ENCODE data around the gene SNTG2.
"Not testable (repeated sequence)": the region's sequence is repeated elsewhere in the genome, so short reads cannot be mapped to it uniquely, and the experiment has no call there.

The SNTG2 gene

GRCh38 chr2:1055014-1055595 lies 104.5 kb downstream of the SNTG2 start:
- no peak for DNase-seq

GRCh38 chr2:1060372-1060771 lies 109.7 kb downstream of the SNTG2 start:
- DNase-seq, result no peak

- no peak for DNase-seq
Measured at GRCh38 chr2:1060987-1061386, 110.3 kb downstream of the SNTG2 start.

- DNase-seq, result no peak
Measured at GRCh38 chr2:1068241-1068640, 117.6 kb downstream of the SNTG2 start.

- DNase-seq, result no peak
Measured at GRCh38 chr2:1068822-1069221, 118.2 kb downstream of the SNTG2 start.

- DNase-seq, result no peak
Measured at GRCh38 chr2:1069847-1070246, 119.2 kb downstream of the SNTG2 start.

GRCh38 chr2:1070601-1071000 lies 120.0 kb downstream of the SNTG2 start:
- no peak for DNase-seq

- DNase-seq, result no peak
Measured at GRCh38 chr2:1071650-1072049, 121.0 kb downstream of the SNTG2 start.

- no peak for DNase-seq
Measured at GRCh38 chr2:1072250-1072649, 121.6 kb downstream of the SNTG2 start.

- DNase-seq, result no peak
Measured at GRCh38 chr2:1077911-1078310, 127.3 kb downstream of the SNTG2 start.

GRCh38 chr2:1078326-1078725 lies 127.7 kb downstream of the SNTG2 start:
- no peak for DNase-seq

GRCh38 chr2:1079873-1080799 lies 129.5 kb downstream of the SNTG2 start:
- DNase-seq, result no peak

GRCh38 chr2:1081451-1082225 lies 131.0 kb downstream of the SNTG2 start:
- DNase-seq, result no peak

GRCh38 chr2:1082456-1083205 lies 132.0 kb downstream of the SNTG2 start:
- DNase-seq, result no peak

GRCh38 chr2:1088192-1088860 lies 137.7 kb downstream of the SNTG2 start:
- DNase-seq, result no peak

GRCh38 chr2:1088940-1089339 lies 138.3 kb downstream of the SNTG2 start:
- DNase-seq, result no peak

- DNase-seq, result no peak
Measured at GRCh38 chr2:1091895-1092585, 141.4 kb downstream of the SNTG2 start.

- not testable (repeated sequence) for DNase-seq
Measured at GRCh38 chr2:1093668-1094067, 143.0 kb downstream of the SNTG2 start.

- no peak for DNase-seq
Measured at GRCh38 chr2:1097101-1097500, 146.5 kb downstream of the SNTG2 start.

GRCh38 chr2:1099418-1099817 lies 148.8 kb downstream of the SNTG2 start:
- DNase-seq, result no peak

GRCh38 chr2:1101011-1101782 lies 150.5 kb downstream of the SNTG2 start:
- no peak for DNase-seq
